ENCODE data around the gene SMARCA4.

The SMARCA4 gene

DNA sequence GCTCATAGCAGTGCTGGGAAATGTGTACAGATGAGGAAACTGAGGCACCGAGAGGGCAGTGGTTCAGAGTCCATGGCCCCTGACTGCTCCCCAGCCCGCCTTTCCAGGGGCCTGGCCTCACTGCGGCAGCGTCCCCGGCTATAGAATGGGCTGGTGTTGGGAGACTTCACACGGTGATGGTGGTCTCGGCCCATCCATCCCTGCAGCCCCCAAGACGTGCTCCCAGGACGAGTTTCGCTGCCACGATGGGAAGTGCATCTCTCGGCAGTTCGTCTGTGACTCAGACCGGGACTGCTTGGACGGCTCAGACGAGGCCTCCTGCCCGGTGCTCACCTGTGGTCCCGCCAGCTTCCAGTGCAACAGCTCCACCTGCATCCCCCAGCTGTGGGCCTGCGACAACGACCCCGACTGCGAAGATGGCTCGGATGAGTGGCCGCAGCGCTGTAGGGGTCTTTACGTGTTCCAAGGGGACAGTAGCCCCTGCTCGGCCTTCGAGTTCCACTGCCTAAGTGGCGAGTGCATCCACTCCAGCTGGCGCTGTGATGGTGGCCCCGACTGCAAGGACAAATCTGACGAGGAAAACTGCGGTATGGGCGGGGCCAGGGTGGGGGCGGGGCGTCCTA, 144.3 kb downstream of the SMARCA4 start:
- DNase-seq: no peak

DNA sequence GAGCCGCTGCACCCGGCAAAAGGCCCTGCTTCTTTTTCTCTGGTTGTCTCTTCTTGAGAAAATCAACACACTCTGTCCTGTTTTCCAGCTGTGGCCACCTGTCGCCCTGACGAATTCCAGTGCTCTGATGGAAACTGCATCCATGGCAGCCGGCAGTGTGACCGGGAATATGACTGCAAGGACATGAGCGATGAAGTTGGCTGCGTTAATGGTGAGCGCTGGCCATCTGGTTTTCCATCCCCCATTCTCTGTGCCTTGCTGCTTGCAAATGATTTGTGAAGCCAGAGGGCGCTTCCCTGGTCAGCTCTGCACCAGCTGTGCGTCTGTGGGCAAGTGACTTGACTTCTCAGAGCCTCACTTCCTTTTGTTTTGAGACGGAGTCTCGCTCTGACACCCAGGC, 145.6 kb downstream of the SMARCA4 start:
- no peak for DNase-seq

- no peak for DNase-seq
These were observed 147.9 kb downstream of the SMARCA4 start for GRCh38 chr19:11108746-11109145.

DNA sequence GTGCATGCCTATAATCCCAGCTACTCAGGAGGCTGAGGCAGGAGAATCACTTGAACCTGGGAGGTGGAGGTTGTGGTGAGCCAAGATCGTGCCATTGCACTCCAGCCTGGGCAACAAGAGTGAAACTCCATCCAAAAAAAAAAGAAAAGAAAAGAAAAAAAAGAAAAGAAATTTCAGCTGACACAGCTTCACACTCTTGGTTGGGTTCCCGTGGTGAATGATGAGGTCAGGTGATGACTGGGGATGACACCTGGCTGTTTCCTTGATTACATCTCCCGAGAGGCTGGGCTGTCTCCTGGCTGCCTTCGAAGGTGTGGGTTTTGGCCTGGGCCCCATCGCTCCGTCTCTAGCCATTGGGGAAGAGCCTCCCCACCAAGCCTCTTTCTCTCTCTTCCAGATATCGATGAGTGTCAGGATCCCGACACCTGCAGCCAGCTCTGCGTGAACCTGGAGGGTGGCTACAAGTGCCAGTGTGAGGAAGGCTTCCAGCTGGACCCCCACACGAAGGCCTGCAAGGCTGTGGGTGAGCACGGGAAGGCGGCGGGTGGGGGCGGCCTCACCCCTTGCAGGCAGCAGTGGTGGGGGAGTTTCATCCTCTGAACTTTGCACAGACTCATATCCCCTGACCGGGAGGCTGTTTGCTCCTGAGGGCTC, 150.4 kb downstream of the SMARCA4 start:
- DNase-seq: no peak

GRCh38 chr19:11111771-11112144, 150.9 kb downstream of the SMARCA4 start:
- no peak for DNase-seq
